Effector memory CD4-positive, alpha-beta T cell (primary cell): ENCODE measurements around the gene OR2V2.
"Not testable (repeated sequence)": the region's sequence is repeated elsewhere in the genome, so short reads cannot be mapped to it uniquely, and the experiment has no call there.

Source experiments
- DNase-seq, 3 donors: peaks; one replicate each; pipeline ENCODE4 v3.0.0-alpha.2; 2020
- H3K27ac ChIP-seq: 2 replicates; pipeline ENCODE4 v1.7.0; 2013; ENCODE audit warnings: mild to moderate bottlenecking, low read length, moderate library complexity; ENCODE audit not compliant: insufficient read depth, poor library complexity, severe bottlenecking
- H3K27me3 ChIP-seq: replicated peaks from 2 replicates; pipeline ENCODE4 v1.7.0; 2013; ENCODE audit warnings: mild to moderate bottlenecking, low read length; ENCODE audit not compliant: insufficient read depth, control insufficient read depth, poor library complexity, severe bottlenecking
- H3K36me3 ChIP-seq: 2 replicates; pipeline ENCODE4 v1.7.0; 2013; ENCODE audit warnings: mild to moderate bottlenecking, low read length, moderate library complexity; ENCODE audit not compliant: control insufficient read depth, insufficient read depth
- H3K4me1 ChIP-seq: 2 replicates; pipeline ENCODE4 v1.7.0; 2013; ENCODE audit warnings: low read length, mild to moderate bottlenecking; ENCODE audit not compliant: control insufficient read depth, insufficient read depth, poor library complexity, severe bottlenecking
- H3K4me3 ChIP-seq: 2 replicates; pipeline ENCODE4 v1.7.0; 2013; ENCODE audit warnings: low read length, low read depth, mild to moderate bottlenecking; ENCODE audit not compliant: insufficient read depth, poor library complexity, severe bottlenecking
- H3K9me3 ChIP-seq: 2 replicates; pipeline ENCODE4 v1.7.0; 2013; ENCODE audit warnings: mild to moderate bottlenecking, low read length, moderate library complexity; ENCODE audit not compliant: control insufficient read depth

OR2V2 gene

GRCh38 chr5:181168595-181169118 is 21.3 kb downstream of the OR2V2 start:
- no peak overlapping the region for H3K4me3 ChIP-seq
- peaks cover 51% of the 10 kb centered on the region for H3K27me3 ChIP-seq
- no peak overlapping the region for H3K27ac ChIP-seq
- H3K36me3 ChIP-seq: no peaks in the 10 kb centered on the region
- no peak for DNase-seq
- H3K9me3 ChIP-seq: no peaks in the 10 kb centered on the region
- peaks cover 5% of the 10 kb centered on the region for H3K4me1 ChIP-seq

- not testable (repeated sequence) for H3K9me3 ChIP-seq, H3K4me1 ChIP-seq, H3K36me3 ChIP-seq, H3K4me3 ChIP-seq, H3K27ac ChIP-seq
- peaks cover 56% of the 10 kb centered on the region for H3K27me3 ChIP-seq
- DNase-seq: peak; percentile 41 to 67 (median 42)
These were observed 22.3 kb downstream of the OR2V2 start for GRCh38 chr5:181169459-181170236.

- no peak for DNase-seq
- Histone ChIP-seq H3K4me3 (no peak overlapping the region), H3K4me1 (peaks cover 5% of the 10 kb centered on the region), H3K27ac (no peak overlapping the region), H3K36me3 (no peaks in the 10 kb centered on the region), H3K9me3 (no peaks in the 10 kb centered on the region), H3K27me3 (peaks cover 55% of the 10 kb centered on the region)
These were observed 22.9 kb downstream of the OR2V2 start for GRCh38 chr5:181170237-181170825.

- Histone ChIP-seq H3K27me3 (peaks cover 55% of the 10 kb centered on the region), H3K4me3 (no peak overlapping the region), H3K4me1 (peaks cover 5% of the 10 kb centered on the region), H3K9me3 (no peaks in the 10 kb centered on the region), H3K36me3 (no peaks in the 10 kb centered on the region), H3K27ac (no peak overlapping the region)
- DNase-seq: no peak
These were observed 23.6 kb downstream of the OR2V2 start for GRCh38 chr5:181170996-181171395.

- H3K4me1 ChIP-seq: peaks cover 5% of the 10 kb centered on the region
- no peak overlapping the region for H3K27ac ChIP-seq
- no peak overlapping the region for H3K4me3 ChIP-seq
- H3K27me3 ChIP-seq: peaks cover 55% of the 10 kb centered on the region
- no peaks in the 10 kb centered on the region for H3K9me3 ChIP-seq
- H3K36me3 ChIP-seq: no peaks in the 10 kb centered on the region
- no peak for DNase-seq
These were observed 24.4 kb downstream of the OR2V2 start for GRCh38 chr5:181171782-181172181.

GRCh38 chr5:181173027-181173419 is 25.6 kb downstream of the OR2V2 start:
- H3K4me3 ChIP-seq: no peak overlapping the region

GRCh38 chr5:181173420-181174342 is 26.3 kb downstream of the OR2V2 start:
- H3K36me3 ChIP-seq: no peaks in the 10 kb centered on the region
- peaks cover 43% of the 10 kb centered on the region for H3K27me3 ChIP-seq
- no peaks in the 10 kb centered on the region for H3K9me3 ChIP-seq
- peaks cover 5% of the 10 kb centered on the region for H3K4me1 ChIP-seq
- H3K4me3 ChIP-seq: no peak overlapping the region
- H3K27ac ChIP-seq: no peak overlapping the region
- DNase-seq: no peak

More at GRCh38 chr5:181173027-181173419, 25.6 kb downstream of the OR2V2 start:
- peaks cover 5% of the 10 kb centered on the region for H3K4me1 ChIP-seq
- peaks cover 50% of the 10 kb centered on the region for H3K27me3 ChIP-seq
- no peak for DNase-seq
- no peaks in the 10 kb centered on the region for H3K9me3 ChIP-seq
- H3K27ac ChIP-seq: no peak overlapping the region
- no peaks in the 10 kb centered on the region for H3K36me3 ChIP-seq

GRCh38 chr5:181176254-181176952 is 29.0 kb downstream of the OR2V2 start:
- no peak overlapping the region for H3K27ac ChIP-seq
- H3K36me3 ChIP-seq: no peaks in the 10 kb centered on the region
- H3K9me3 ChIP-seq: no peaks in the 10 kb centered on the region
- peaks cover 5% of the 10 kb centered on the region for H3K4me1 ChIP-seq
- no peak overlapping the region for H3K4me3 ChIP-seq
- no peak for DNase-seq
- peaks cover 23% of the 10 kb centered on the region for H3K27me3 ChIP-seq

- not testable (repeated sequence) for DNase-seq, H3K27ac ChIP-seq, H3K9me3 ChIP-seq, H3K4me1 ChIP-seq, H3K4me3 ChIP-seq, H3K36me3 ChIP-seq
- peaks cover 14% of the 10 kb centered on the region for H3K27me3 ChIP-seq
These were observed 30.2 kb downstream of the OR2V2 start for GRCh38 chr5:181177559-181177958.
